ENCODE measurements around the gene KCNQ1.

The KCNQ1 gene

DNA sequence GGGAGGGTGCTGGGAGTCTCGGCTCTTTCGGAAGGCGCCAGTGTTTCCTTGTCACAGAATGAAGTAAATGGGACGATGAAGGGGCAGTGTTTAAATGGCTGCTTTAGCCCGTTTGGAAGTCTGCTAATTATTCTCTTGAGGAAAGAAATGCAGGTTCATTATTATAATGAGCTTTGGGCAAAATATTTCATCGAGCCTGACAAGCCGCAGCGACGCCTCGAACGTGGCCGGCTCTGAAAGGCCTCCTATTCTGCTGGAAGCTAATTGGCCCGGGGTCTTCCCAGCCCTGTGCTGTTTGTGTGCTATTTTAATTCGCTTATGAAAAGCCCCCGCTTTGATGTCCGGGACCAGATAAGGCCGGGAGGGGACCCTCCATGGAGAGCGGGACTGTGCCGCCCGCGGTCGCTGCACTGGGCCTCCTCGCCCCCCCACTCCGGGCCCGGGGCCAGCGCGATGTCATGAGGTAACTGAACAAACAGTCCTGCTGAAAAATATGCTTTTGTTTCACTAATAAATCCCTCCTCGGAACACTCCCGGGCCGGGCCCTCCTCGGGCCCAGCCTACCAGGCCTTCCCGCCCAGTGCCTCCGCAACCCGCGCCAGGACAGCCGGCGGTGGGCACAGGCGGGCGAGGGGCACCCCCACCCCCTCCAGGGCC is 362.3 kb downstream of the KCNQ1 start:
- H3K4me1 ChIP-seq (ENCODE audit: control insufficient read depth, insufficient read depth, low read depth, low read length): peaks cover 4% of the 10 kb centered on the region
- H3K79me1 ChIP-seq (replicated peaks; ENCODE audit: low read length, poor library complexity, severe bottlenecking): no peaks in the 10 kb centered on the region
- no peak overlapping the region for H3K4me2 ChIP-seq (ENCODE audit: low read length, poor library complexity, severe bottlenecking)
- no peak overlapping the region for H3K9ac ChIP-seq (ENCODE audit: low read length)
- no peak overlapping the region for H3K18ac ChIP-seq (ENCODE audit: low read depth in 1 of 2, low read length in 2 of 2)
- H3K4ac ChIP-seq (ENCODE audit: low read depth in 1 of 2, low read length in 2 of 2): no peak overlapping the region
- H4K8ac ChIP-seq (ENCODE audit: low read length): no peak overlapping the region
- no peak overlapping the region for H2AFZ ChIP-seq (ENCODE audit: low read depth, low read length)
- H2BK120ac ChIP-seq (ENCODE audit: low read depth, low read length): no peak overlapping the region
- H3K23ac ChIP-seq (ENCODE audit: low read length in 2 of 2): no peak overlapping the region
- DNase-seq: no peak
- WGBS: 87% methylated on average over 39 of the region's 39 CpGs
- peaks cover 0 to 3% of the 10 kb centered on the region in 2 experiments for H3K36me3 ChIP-seq (ENCODE audit: control insufficient read depth in 1 of 2, insufficient read depth in 2 of 2, low read depth in 1 of 2, low read length in 2 of 2)
- no peak overlapping the region for H4K91ac ChIP-seq (ENCODE audit: low read length)
- peaks cover 15% of the 10 kb centered on the region for H3K9me3 ChIP-seq (ENCODE audit: control insufficient read depth, low read length)
- peaks cover 38 to 77% of the 10 kb centered on the region in 2 experiments for H3K27me3 ChIP-seq (ENCODE audit: control insufficient read depth in 1 of 2, insufficient read depth in 1 of 2, low read length in 2 of 2)
- no peak overlapping the region for H2BK5ac ChIP-seq (ENCODE audit: low read depth, low read length, poor library complexity, severe bottlenecking)
- no peak overlapping the region for H2BK12ac ChIP-seq (ENCODE audit: low read length in 2 of 2)
- H2AK5ac ChIP-seq (ENCODE audit: low read length, severe bottlenecking): no peak overlapping the region
- H3K4me3 ChIP-seq (ENCODE audit: insufficient read depth in 1 of 2, low read depth in 1 of 2, low read length in 2 of 2): no peak overlapping the region
- H3K27ac ChIP-seq (ENCODE audit: low read length, poor library complexity, severe bottlenecking): no peak overlapping the region
- no peak overlapping the region for H3K14ac ChIP-seq (ENCODE audit: low read length in 2 of 2)
- H2BK15ac ChIP-seq (ENCODE audit: low read depth, poor library complexity, severe bottlenecking): no peak overlapping the region

- Histone ChIP-seq H2BK120ac (ENCODE audit: low read depth, low read length) (no peak overlapping the region), H3K4me2 (ENCODE audit: low read length, poor library complexity, severe bottlenecking) (no peak overlapping the region), H3K36me3 (ENCODE audit: control insufficient read depth in 1 of 2, insufficient read depth in 2 of 2, low read depth in 1 of 2, low read length in 2 of 2) (peaks cover 0 to 3% of the 10 kb centered on the region in 2 experiments), H2AK5ac (ENCODE audit: low read length, severe bottlenecking) (no peak overlapping the region), H2BK15ac (ENCODE audit: low read depth, poor library complexity, severe bottlenecking) (no peak overlapping the region), H4K8ac (ENCODE audit: low read length) (no peak overlapping the region), H2BK5ac (ENCODE audit: low read depth, low read length, poor library complexity, severe bottlenecking) (no peak overlapping the region), H3K27me3 (ENCODE audit: control insufficient read depth in 1 of 2, insufficient read depth in 1 of 2, low read length in 2 of 2) (peaks cover 33 to 71% of the 10 kb centered on the region in 2 experiments), H3K9ac (ENCODE audit: low read length) (no peak overlapping the region), H2AFZ (ENCODE audit: low read depth, low read length) (no peak overlapping the region), H3K14ac (ENCODE audit: low read length in 2 of 2) (no peak overlapping the region), H4K91ac (ENCODE audit: low read length) (peak overlapping the region; percentile 74), H3K23ac (ENCODE audit: low read length in 2 of 2) (no peak overlapping the region), H3K4me3 (ENCODE audit: insufficient read depth in 1 of 2, low read depth in 1 of 2, low read length in 2 of 2) (no peak overlapping the region), H3K18ac (ENCODE audit: low read depth in 1 of 2, low read length in 2 of 2) (peak overlapping the region in 1 of 2 experiments; percentile 11), H3K9me3 (ENCODE audit: control insufficient read depth, low read length) (peaks cover 15% of the 10 kb centered on the region), H2BK12ac (ENCODE audit: low read length in 2 of 2) (peak overlapping the region in 1 of 2 experiments; percentile 80), H3K27ac (ENCODE audit: low read length, poor library complexity, severe bottlenecking) (no peak overlapping the region), H3K79me1 (replicated peaks; ENCODE audit: low read length, poor library complexity, severe bottlenecking) (no peaks in the 10 kb centered on the region), H3K4me1 (ENCODE audit: control insufficient read depth, insufficient read depth, low read depth, low read length) (peaks cover 7% of the 10 kb centered on the region), H3K4ac (ENCODE audit: low read depth in 1 of 2, low read length in 2 of 2) (peak overlapping the region in 1 of 2 experiments; percentile 10)
- DNase-seq: no peak
- whole genome bisulfite sequencing: 94% methylated on average over 10 of the region's 11 CpGs
Measured at GRCh38 chr11:2807801-2808241, 363.0 kb downstream of the KCNQ1 start.

GRCh38 chr11:2808850-2809846 is 364.3 kb downstream of the KCNQ1 start:
- H3K36me3 ChIP-seq (ENCODE audit: control insufficient read depth in 1 of 2, insufficient read depth in 2 of 2, low read depth in 1 of 2, low read length in 2 of 2): peaks cover 0 to 3% of the 10 kb centered on the region in 2 experiments
- H2BK15ac ChIP-seq (ENCODE audit: low read depth, poor library complexity, severe bottlenecking): no peak overlapping the region
- 89% methylated on average over 15 of the region's 15 CpGs for WGBS
- H2BK5ac ChIP-seq (ENCODE audit: low read depth, low read length, poor library complexity, severe bottlenecking): no peak overlapping the region
- no peak overlapping the region for H3K18ac ChIP-seq (ENCODE audit: low read depth in 1 of 2, low read length in 2 of 2)
- H3K4me3 ChIP-seq (ENCODE audit: insufficient read depth in 1 of 2, low read depth in 1 of 2, low read length in 2 of 2): no peak overlapping the region
- no peak overlapping the region for H2BK12ac ChIP-seq (ENCODE audit: low read length in 2 of 2)
- no peak overlapping the region for H3K27ac ChIP-seq (ENCODE audit: low read length, poor library complexity, severe bottlenecking)
- no peak for DNase-seq
- peaks cover 14% of the 10 kb centered on the region for H3K4me1 ChIP-seq (ENCODE audit: control insufficient read depth, insufficient read depth, low read depth, low read length)
- peaks cover 31 to 73% of the 10 kb centered on the region in 2 experiments for H3K27me3 ChIP-seq (ENCODE audit: control insufficient read depth in 1 of 2, insufficient read depth in 1 of 2, low read length in 2 of 2)
- no peak overlapping the region for H3K14ac ChIP-seq (ENCODE audit: low read length in 2 of 2)
- H3K4me2 ChIP-seq (ENCODE audit: low read length, poor library complexity, severe bottlenecking): no peak overlapping the region
- H3K9ac ChIP-seq (ENCODE audit: low read length): no peak overlapping the region
- no peak overlapping the region for H4K91ac ChIP-seq (ENCODE audit: low read length)
- no peak overlapping the region for H3K4ac ChIP-seq (ENCODE audit: low read depth in 1 of 2, low read length in 2 of 2)
- H3K9me3 ChIP-seq (ENCODE audit: control insufficient read depth, low read length): peaks cover 15% of the 10 kb centered on the region
- H2BK120ac ChIP-seq (ENCODE audit: low read depth, low read length): no peak overlapping the region
- no peak overlapping the region for H4K8ac ChIP-seq (ENCODE audit: low read length)
- H2AK5ac ChIP-seq (ENCODE audit: low read length, severe bottlenecking): no peak overlapping the region
- H3K23ac ChIP-seq (ENCODE audit: low read length in 2 of 2): no peak overlapping the region
- H3K79me1 ChIP-seq (replicated peaks; ENCODE audit: low read length, poor library complexity, severe bottlenecking): no peaks in the 10 kb centered on the region
- H2AFZ ChIP-seq (ENCODE audit: low read depth, low read length): no peak overlapping the region

GRCh38 chr11:2809854-2810253 is 365.0 kb downstream of the KCNQ1 start:
- no peak overlapping the region for H3K18ac ChIP-seq (ENCODE audit: low read depth in 1 of 2, low read length in 2 of 2)

More at GRCh38 chr11:2809854-2810253, 365.0 kb downstream of the KCNQ1 start:
- H3K4me1 ChIP-seq (ENCODE audit: control insufficient read depth, insufficient read depth, low read depth, low read length): peaks cover 15% of the 10 kb centered on the region
- H2BK15ac ChIP-seq (ENCODE audit: low read depth, poor library complexity, severe bottlenecking): no peak overlapping the region
- H3K4ac ChIP-seq (ENCODE audit: low read depth in 1 of 2, low read length in 2 of 2): no peak overlapping the region
- H3K23ac ChIP-seq (ENCODE audit: low read length in 2 of 2): no peak overlapping the region
- H3K9me3 ChIP-seq (ENCODE audit: control insufficient read depth, low read length): peaks cover 15% of the 10 kb centered on the region
- no peak overlapping the region for H4K8ac ChIP-seq (ENCODE audit: low read length)
- H3K4me3 ChIP-seq (ENCODE audit: insufficient read depth in 1 of 2, low read depth in 1 of 2, low read length in 2 of 2): no peak overlapping the region
- no peak overlapping the region for H3K4me2 ChIP-seq (ENCODE audit: low read length, poor library complexity, severe bottlenecking)
- H3K36me3 ChIP-seq (ENCODE audit: control insufficient read depth in 1 of 2, insufficient read depth in 2 of 2, low read depth in 1 of 2, low read length in 2 of 2): peaks cover 0 to 3% of the 10 kb centered on the region in 2 experiments
- H3K9ac ChIP-seq (ENCODE audit: low read length): no peak overlapping the region
- no peak overlapping the region for H3K27ac ChIP-seq (ENCODE audit: low read length, poor library complexity, severe bottlenecking)
- no peak for DNase-seq
- no peaks in the 10 kb centered on the region for H3K79me1 ChIP-seq (replicated peaks; ENCODE audit: low read length, poor library complexity, severe bottlenecking)
- no peak overlapping the region for H2BK5ac ChIP-seq (ENCODE audit: low read depth, low read length, poor library complexity, severe bottlenecking)
- no CpG with 5 or more reads among the region's 1 CpG for WGBS
- no peak overlapping the region for H2BK12ac ChIP-seq (ENCODE audit: low read length in 2 of 2)
- no peak overlapping the region for H2BK120ac ChIP-seq (ENCODE audit: low read depth, low read length)
- H2AK5ac ChIP-seq (ENCODE audit: low read length, severe bottlenecking): no peak overlapping the region
- no peak overlapping the region for H4K91ac ChIP-seq (ENCODE audit: low read length)
- no peak overlapping the region for H3K14ac ChIP-seq (ENCODE audit: low read length in 2 of 2)
- H2AFZ ChIP-seq (ENCODE audit: low read depth, low read length): no peak overlapping the region
- H3K27me3 ChIP-seq (ENCODE audit: control insufficient read depth in 1 of 2, insufficient read depth in 1 of 2, low read length in 2 of 2): peaks cover 24 to 72% of the 10 kb centered on the region in 2 experiments

Measured in mesenchymal stem cell (in vitro differentiated cells and primary cell).